SK-N-SH treated with all-trans-retinoic acid at 6 μM for 48 hours (cell line): ENCODE results near the gene DNAJC6.

Source experiments
- ATAC-seq: fragments of 200-7000 bp; cut with Tn5 transposase; 3 replicates; pipeline ENCODE4 v1.9.1; 2020; ENCODE audit warnings: mild to moderate bottlenecking, moderate library complexity
- BACH2 ChIP-seq: fragments of 250-450 bp; sonication (Bioruptor Pico); IDR thresholded peaks from 2 replicates; pipeline ENCODE4 v1.9.0; 2021; ENCODE audit warnings: mild to moderate bottlenecking, borderline replicate concordance
- CSDC2 ChIP-seq: fragments of 250-450 bp; sonication (Bioruptor Pico); IDR thresholded peaks from 2 replicates; pipeline ENCODE4 v1.5.0; 2020; ENCODE audit warnings: mild to moderate bottlenecking, moderate library complexity
- ESRRG ChIP-seq: fragments of 250-450 bp; sonication (Bioruptor Pico); IDR thresholded peaks from 2 replicates; pipeline ENCODE4 v1.6.1; 2021; ENCODE audit warnings: mild to moderate bottlenecking
- GLIS3 ChIP-seq: fragments of 250-450 bp; sonication (Bioruptor Pico); IDR thresholded peaks from 2 replicates; pipeline ENCODE4 v1.5.0; 2020; ENCODE audit warnings: mild to moderate bottlenecking, moderate library complexity
- PPARA ChIP-seq: fragments of 250-450 bp; sonication (Bioruptor Pico); IDR thresholded peaks from 2 replicates; pipeline ENCODE4 v1.5.0; 2020; ENCODE audit warnings: mild to moderate bottlenecking, borderline replicate concordance
- SNAI2 ChIP-seq: fragments of 250-450 bp; sonication (Bioruptor Pico); IDR thresholded peaks from 2 replicates; pipeline ENCODE4 v1.5.0; 2020; ENCODE audit warnings: mild to moderate bottlenecking, moderate library complexity
- TCF4 ChIP-seq: fragments of 250-450 bp; sonication (Bioruptor Pico); IDR thresholded peaks from 2 replicates; pipeline ENCODE4 v1.8.0; 2021; ENCODE audit warnings: mild to moderate bottlenecking, moderate library complexity, borderline replicate concordance
- TOX ChIP-seq: fragments of 250-450 bp; sonication (Bioruptor Pico); IDR thresholded peaks from 2 replicates; pipeline ENCODE4 v1.8.0; 2021; ENCODE audit warnings: mild to moderate bottlenecking, moderate library complexity, borderline replicate concordance
- ZC3H10 ChIP-seq: fragments of 250-450 bp; sonication (Bioruptor Pico); IDR thresholded peaks from 2 replicates; pipeline ENCODE4 v1.5.1; 2021; ENCODE audit warnings: mild to moderate bottlenecking, moderate library complexity
- ZFP3 ChIP-seq: fragments of 250-450 bp; sonication (Bioruptor Pico); IDR thresholded peaks from 2 replicates; pipeline ENCODE4 v1.5.0; 2020; ENCODE audit warnings: mild to moderate bottlenecking, moderate library complexity
- ZFP30 ChIP-seq: fragments of 450-650 bp; formaldehyde crosslinking; IDR thresholded peaks from 2 replicates; pipeline ENCODE4 v1.5.0; 2022; ENCODE audit warnings: mild to moderate bottlenecking, moderate library complexity
- ZNF565 ChIP-seq: fragments of 450-650 bp; formaldehyde crosslinking; conservative IDR thresholded peaks from 2 replicates; pipeline ENCODE4 v1.5.0; 2020; ENCODE audit warnings: low read depth, mild to moderate bottlenecking, moderate library complexity
- ZNF70 ChIP-seq: fragments of 450-650 bp; formaldehyde crosslinking; IDR thresholded peaks from 2 replicates; pipeline ENCODE4 v1.5.0; 2020; ENCODE audit warnings: mild to moderate bottlenecking, moderate library complexity
- ZNF8 ChIP-seq: fragments of 450-650 bp; formaldehyde crosslinking; IDR thresholded peaks from 2 replicates; pipeline ENCODE4 v1.5.0; 2020; ENCODE audit warnings: mild to moderate bottlenecking, moderate library complexity
- TF ChIP-seq, protein P1 (sequence below): fragments of 250-450 bp; sonication (Bioruptor Pico); IDR thresholded peaks from 2 replicates; pipeline ENCODE4 v1.5.1; 2021; ENCODE audit warnings: mild to moderate bottlenecking, moderate library complexity
- TF ChIP-seq, protein P2 (sequence below): fragments of 250-450 bp; sonication (Bioruptor Pico); IDR thresholded peaks from 2 replicates; pipeline ENCODE4 v1.8.0; 2021; ENCODE audit warnings: low read depth, mild to moderate bottlenecking, moderate library complexity, borderline replicate concordance
- TF ChIP-seq, protein P3 (sequence below): fragments of 250-450 bp; sonication (Bioruptor Pico); IDR thresholded peaks from 2 replicates; pipeline ENCODE4 v1.5.0; 2020; ENCODE audit warnings: mild to moderate bottlenecking, moderate library complexity
- TF ChIP-seq, protein P4 (sequence below): fragments of 250-450 bp; sonication (Bioruptor Pico); IDR thresholded peaks from 2 replicates; pipeline ENCODE4 v1.5.1; 2020; ENCODE audit warnings: low read depth, mild to moderate bottlenecking, moderate library complexity

The DNAJC6 gene

DNA sequence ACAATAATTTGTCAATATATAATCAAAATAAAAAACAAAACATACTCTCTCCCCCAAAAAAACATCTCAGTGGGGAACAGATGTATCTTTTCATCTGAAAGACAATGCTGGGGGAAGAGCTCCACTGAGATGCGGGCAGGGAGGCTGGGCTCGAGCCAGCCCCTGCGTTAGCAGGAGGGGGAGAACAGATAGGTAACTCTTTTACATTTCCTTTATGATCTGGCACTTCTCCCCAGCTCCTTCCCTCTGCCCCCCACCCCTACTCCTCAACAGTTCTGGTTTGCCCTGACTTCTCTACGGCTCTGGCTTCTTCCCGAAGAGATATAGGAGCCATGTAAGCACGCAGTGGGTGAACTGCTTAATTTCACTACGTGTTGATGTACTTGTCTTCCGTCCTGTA lies 123.6 kb downstream of the DNAJC6 start (continued):
- TF ChIP-seq, protein P1, sequence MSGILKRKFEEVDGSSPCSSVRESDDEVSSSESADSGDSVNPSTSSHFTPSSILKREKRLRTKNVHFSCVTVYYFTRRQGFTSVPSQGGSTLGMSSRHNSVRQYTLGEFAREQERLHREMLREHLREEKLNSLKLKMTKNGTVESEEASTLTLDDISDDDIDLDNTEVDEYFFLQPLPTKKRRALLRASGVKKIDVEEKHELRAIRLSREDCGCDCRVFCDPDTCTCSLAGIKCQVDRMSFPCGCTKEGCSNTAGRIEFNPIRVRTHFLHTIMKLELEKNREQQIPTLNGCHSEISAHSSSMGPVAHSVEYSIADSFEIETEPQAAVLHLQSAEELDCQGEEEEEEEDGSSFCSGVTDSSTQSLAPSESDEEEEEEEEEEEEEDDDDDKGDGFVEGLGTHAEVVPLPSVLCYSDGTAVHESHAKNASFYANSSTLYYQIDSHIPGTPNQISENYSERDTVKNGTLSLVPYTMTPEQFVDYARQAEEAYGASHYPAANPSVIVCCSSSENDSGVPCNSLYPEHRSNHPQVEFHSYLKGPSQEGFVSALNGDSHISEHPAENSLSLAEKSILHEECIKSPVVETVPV (CRISPR knock-in tag), result no peak
- TF ChIP-seq SNAI2 (CRISPR knock-in tag) (no peak), TOX (CRISPR knock-in tag) (no peak), ESRRG (CRISPR knock-in tag) (no peak), BACH2 (CRISPR knock-in tag) (no peak)

DNA sequence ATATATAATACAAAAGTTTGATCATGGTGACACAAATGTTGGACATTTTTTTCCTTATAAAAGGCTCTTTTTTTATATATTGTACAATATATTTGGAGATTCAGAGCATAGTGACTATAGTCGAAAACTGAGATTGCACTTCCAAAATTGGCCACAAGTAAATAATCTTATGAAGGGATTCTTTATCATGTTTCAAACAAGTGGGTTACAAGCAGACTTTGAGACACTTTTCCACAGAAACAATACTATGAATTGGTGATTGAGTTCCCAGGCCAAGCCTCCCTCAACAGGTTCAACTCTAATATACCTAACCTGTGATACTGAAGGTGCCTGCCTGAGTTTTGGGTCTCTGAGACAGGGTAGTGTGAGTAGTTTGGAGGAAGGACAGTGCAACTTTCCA lies 124.9 kb downstream of the DNAJC6 start:
- no peak for ATAC-seq
- TF ChIP-seq ZFP30 (CRISPR knock-in tag) (no peak), GLIS3 (CRISPR knock-in tag) (no peak), TOX (CRISPR knock-in tag) (no peak), TCF4 (no peak), ZNF70 (CRISPR knock-in tag) (no peak), ZC3H10 (CRISPR knock-in tag) (no peak)
- TF ChIP-seq, protein P1 (CRISPR knock-in tag), result no peak
- TF ChIP-seq, all 23 proteins: peak for 0

DNA sequence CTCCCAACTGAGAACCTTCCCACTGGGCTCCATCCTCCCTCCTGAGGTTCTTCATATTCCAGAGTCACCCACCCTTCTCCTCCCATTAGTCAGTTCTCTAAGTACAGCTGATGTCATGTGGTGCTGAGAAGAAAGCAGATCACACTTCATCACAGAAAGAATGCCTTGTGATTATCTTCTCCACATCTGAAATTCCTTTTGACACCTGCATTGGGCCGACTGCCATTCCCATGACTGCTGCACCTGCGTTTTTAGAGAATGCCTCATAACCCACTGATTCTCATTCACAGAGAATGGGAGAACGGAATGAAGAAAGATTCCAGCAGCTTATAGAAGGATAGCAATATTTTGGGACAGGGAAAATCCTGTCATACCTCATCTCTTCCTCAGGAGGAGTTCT lies 125.4 kb downstream of the DNAJC6 start:
- no peak for ATAC-seq
- TF ChIP-seq, protein P2, sequence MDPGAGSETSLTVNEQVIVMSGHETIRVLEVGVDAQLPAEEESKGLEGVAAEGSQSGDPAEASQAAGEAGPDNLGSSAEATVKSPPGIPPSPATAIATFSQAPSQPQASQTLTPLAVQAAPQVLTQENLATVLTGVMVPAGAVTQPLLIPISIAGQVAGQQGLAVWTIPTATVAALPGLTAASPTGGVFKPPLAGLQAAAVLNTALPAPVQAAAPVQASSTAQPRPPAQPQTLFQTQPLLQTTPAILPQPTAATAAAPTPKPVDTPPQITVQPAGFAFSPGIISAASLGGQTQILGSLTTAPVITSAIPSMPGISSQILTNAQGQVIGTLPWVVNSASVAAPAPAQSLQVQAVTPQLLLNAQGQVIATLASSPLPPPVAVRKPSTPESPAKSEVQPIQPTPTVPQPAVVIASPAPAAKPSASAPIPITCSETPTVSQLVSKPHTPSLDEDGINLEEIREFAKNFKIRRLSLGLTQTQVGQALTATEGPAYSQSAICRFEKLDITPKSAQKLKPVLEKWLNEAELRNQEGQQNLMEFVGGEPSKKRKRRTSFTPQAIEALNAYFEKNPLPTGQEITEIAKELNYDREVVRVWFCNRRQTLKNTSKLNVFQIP (CRISPR knock-in tag), result no peak
- TF ChIP-seq TCF4 (no peak), PPARA (no peak), ZC3H10 (CRISPR knock-in tag) (no peak), ESRRG (CRISPR knock-in tag) (no peak), ZNF565 (CRISPR knock-in tag) (no peak), TOX (CRISPR knock-in tag) (no peak), GLIS3 (CRISPR knock-in tag) (no peak), BACH2 (CRISPR knock-in tag) (no peak), ZFP30 (CRISPR knock-in tag) (no peak), SNAI2 (CRISPR knock-in tag) (no peak), ZNF8 (CRISPR knock-in tag) (no peak), ZNF70 (CRISPR knock-in tag) (no peak), ZFP3 (CRISPR knock-in tag) (no peak), CSDC2 (CRISPR knock-in tag) (no peak)
- TF ChIP-seq, protein P3, sequence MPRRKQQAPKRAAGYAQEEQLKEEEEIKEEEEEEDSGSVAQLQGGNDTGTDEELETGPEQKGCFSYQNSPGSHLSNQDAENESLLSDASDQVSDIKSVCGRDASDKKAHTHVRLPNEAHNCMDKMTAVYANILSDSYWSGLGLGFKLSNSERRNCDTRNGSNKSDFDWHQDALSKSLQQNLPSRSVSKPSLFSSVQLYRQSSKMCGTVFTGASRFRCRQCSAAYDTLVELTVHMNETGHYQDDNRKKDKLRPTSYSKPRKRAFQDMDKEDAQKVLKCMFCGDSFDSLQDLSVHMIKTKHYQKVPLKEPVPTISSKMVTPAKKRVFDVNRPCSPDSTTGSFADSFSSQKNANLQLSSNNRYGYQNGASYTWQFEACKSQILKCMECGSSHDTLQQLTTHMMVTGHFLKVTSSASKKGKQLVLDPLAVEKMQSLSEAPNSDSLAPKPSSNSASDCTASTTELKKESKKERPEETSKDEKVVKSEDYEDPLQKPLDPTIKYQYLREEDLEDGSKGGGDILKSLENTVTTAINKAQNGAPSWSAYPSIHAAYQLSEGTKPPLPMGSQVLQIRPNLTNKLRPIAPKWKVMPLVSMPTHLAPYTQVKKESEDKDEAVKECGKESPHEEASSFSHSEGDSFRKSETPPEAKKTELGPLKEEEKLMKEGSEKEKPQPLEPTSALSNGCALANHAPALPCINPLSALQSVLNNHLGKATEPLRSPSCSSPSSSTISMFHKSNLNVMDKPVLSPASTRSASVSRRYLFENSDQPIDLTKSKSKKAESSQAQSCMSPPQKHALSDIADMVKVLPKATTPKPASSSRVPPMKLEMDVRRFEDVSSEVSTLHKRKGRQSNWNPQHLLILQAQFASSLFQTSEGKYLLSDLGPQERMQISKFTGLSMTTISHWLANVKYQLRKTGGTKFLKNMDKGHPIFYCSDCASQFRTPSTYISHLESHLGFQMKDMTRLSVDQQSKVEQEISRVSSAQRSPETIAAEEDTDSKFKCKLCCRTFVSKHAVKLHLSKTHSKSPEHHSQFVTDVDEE (CRISPR knock-in tag), result no peak
- TF ChIP-seq, protein P4, sequence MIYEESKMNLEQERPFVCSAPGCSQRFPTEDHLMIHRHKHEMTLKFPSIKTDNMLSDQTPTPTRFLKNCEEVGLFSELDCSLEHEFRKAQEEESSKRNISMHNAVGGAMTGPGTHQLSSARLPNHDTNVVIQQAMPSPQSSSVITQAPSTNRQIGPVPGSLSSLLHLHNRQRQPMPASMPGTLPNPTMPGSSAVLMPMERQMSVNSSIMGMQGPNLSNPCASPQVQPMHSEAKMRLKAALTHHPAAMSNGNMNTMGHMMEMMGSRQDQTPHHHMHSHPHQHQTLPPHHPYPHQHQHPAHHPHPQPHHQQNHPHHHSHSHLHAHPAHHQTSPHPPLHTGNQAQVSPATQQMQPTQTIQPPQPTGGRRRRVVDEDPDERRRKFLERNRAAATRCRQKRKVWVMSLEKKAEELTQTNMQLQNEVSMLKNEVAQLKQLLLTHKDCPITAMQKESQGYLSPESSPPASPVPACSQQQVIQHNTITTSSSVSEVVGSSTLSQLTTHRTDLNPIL, result no peak
- TF ChIP-seq, protein P1 (CRISPR knock-in tag), result no peak
